Heart left ventricle (tissue), 13 donors: ENCODE measurements around the gene PCYT2.

Source experiments
- POLR2A ChIP-seq, 2 donors: fragments of 450-650 bp; IDR thresholded peaks; one replicate each; pipeline ENCODE4 v1.6.1; 2017; ENCODE audit warnings: antibody characterized with exemption in 2 of 2, mild to moderate bottlenecking in 2 of 2, moderate library complexity in 2 of 2
- TF ChIP-seq, protein P1 (sequence below), 12 donors: fragments of 200-600 bp; sonication (generic) in 4 of 12; IDR thresholded peaks; one replicate each; pipeline versions ENCODE4 v1.5.0 to v1.8.0; 2018 to 2022; ENCODE audit warnings: antibody characterized with exemption in 12 of 12, mild to moderate bottlenecking in 5 of 12
- donor health status: ischemic (EF 13 %, LVEDD 7.1; RV severe dilation, severe dysfunction).
- donor health status: DM: no; HTN: yes; CAD: no.
- donor health status: DM: no; HTN: no; CAD: no.
- donor health status: ischemic (EF 25% LVEDD 6.9; RV normal size, moderate dysfunction).
- donor health status: ischemic (EF 25% LVEDD 5.7; RV mildly dilated, moderate dysfunction).
- donor health status: ischemic (EF 35%, LVEDD 5.7; RV mildly dilated, moderate dysfunction).
- donor health status: nonischemic (EF 11% LVEDD 7.7; RV severe dilation, severe dysfunction).
- donor health status: DM: yes; HTN: yes; CAD: no.
- donor health status: PGD.
- donor health status: ischemic (EF 29% LVEDD 5.4; RV normal size, mild dysfunction).
- donor health status: nonischemic (EF 23%, LVEDD 6.1; RV moderate dilation, normal function).

DNA sequence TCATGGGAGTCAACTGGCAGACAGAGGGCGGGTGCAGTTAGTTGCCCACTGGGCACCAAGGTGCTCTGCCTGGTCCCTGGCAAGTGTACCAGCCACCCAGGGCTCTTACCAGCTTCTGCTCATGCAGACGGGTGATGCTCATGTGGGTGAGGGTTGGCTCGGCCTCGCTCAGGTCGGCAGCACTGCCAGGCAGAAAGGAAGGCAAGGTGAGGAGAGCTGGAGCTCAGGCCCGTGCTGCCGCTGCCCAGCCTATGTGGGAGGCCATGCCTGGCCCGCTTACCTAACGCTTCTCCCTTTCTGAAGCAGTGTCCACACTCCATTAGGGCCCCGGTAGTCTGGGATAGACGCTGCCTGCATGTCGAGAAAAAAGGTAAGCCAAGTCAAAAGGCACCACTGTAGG lies 4.1 kb upstream of the PCYT2 start:
- no peak for TF ChIP-seq POLR2A (IDR thresholded peaks at IDR 0.05)
- TF ChIP-seq, protein P1, sequence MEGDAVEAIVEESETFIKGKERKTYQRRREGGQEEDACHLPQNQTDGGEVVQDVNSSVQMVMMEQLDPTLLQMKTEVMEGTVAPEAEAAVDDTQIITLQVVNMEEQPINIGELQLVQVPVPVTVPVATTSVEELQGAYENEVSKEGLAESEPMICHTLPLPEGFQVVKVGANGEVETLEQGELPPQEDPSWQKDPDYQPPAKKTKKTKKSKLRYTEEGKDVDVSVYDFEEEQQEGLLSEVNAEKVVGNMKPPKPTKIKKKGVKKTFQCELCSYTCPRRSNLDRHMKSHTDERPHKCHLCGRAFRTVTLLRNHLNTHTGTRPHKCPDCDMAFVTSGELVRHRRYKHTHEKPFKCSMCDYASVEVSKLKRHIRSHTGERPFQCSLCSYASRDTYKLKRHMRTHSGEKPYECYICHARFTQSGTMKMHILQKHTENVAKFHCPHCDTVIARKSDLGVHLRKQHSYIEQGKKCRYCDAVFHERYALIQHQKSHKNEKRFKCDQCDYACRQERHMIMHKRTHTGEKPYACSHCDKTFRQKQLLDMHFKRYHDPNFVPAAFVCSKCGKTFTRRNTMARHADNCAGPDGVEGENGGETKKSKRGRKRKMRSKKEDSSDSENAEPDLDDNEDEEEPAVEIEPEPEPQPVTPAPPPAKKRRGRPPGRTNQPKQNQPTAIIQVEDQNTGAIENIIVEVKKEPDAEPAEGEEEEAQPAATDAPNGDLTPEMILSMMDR (IDR thresholded peaks at IDR 0.05) = no peak
